ENCODE results near the gene PRRC1.

DNA sequence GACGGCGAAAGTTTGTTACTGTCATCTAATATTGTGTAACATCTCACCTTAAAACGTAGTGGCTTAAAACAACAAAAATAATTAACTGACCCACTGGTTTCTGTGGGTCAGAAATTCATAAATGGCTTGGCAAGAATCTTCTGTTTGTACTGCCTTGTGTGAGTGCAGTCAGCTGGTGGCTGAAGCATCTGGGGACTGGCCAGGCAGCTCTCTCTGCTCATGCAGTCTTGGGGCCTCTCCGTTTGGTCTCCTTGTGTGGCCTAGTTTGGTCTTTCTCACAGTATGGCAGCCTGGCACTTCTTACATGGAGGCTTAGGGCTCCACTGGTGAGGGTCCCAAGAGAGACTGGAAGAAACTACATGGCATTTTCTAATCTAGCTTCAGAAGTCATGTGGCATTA, 82.4 kb downstream of the PRRC1 start:
- TF ChIP-seq, protein P1, sequence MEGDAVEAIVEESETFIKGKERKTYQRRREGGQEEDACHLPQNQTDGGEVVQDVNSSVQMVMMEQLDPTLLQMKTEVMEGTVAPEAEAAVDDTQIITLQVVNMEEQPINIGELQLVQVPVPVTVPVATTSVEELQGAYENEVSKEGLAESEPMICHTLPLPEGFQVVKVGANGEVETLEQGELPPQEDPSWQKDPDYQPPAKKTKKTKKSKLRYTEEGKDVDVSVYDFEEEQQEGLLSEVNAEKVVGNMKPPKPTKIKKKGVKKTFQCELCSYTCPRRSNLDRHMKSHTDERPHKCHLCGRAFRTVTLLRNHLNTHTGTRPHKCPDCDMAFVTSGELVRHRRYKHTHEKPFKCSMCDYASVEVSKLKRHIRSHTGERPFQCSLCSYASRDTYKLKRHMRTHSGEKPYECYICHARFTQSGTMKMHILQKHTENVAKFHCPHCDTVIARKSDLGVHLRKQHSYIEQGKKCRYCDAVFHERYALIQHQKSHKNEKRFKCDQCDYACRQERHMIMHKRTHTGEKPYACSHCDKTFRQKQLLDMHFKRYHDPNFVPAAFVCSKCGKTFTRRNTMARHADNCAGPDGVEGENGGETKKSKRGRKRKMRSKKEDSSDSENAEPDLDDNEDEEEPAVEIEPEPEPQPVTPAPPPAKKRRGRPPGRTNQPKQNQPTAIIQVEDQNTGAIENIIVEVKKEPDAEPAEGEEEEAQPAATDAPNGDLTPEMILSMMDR (IDR thresholded peaks at IDR 0.05) = no peak
- TF ChIP-seq POLR2A (IDR thresholded peaks at IDR 0.05) = no peak

Data from body of pancreas (tissue), 4 donors.